Breast epithelium (tissue), 4 donors: ENCODE results near the gene METAP1. TPM values are rescaled to one million over a fixed set of nuclear protein-coding genes. Genes with fewer than 3 reads are reported as not detected.
A peak's percentile ranks its signal among the peaks of the same experiment; 100 is the strongest.

ENCODE experiments used
- DNase-seq, 2 donors: peaks; one replicate each; pipeline ENCODE4 v3.0.0-alpha.2; 2019; ENCODE audit warnings: low spot score in 2 of 2
- H3K27ac ChIP-seq, 2 donors: fragments of 200-600 bp; sonication (generic) in 1 of 2; one replicate each; pipeline ENCODE4 v1.5.1; 2016 to 2019; ENCODE audit warnings: mild to moderate bottlenecking in 1 of 2
- H3K27me3 ChIP-seq, 2 donors: fragments of 200-600 bp; sonication (generic) in 1 of 2; one replicate each; pipeline versions ENCODE4 v1.5.1 to v1.6.0; 2017 to 2019; ENCODE audit warnings: control low read depth in 1 of 2, mild to moderate bottlenecking in 1 of 2
- H3K36me3 ChIP-seq: fragments of 200-600 bp; one replicate; pipeline ENCODE4 v1.5.1; 2019
- H3K4me1 ChIP-seq, 2 donors: fragments of 200-600 bp; sonication (generic); one replicate each; pipeline ENCODE4 v1.5.1; 2016 to 2019; ENCODE audit warnings: control low read depth in 1 of 2
- H3K4me3 ChIP-seq, 3 donors: fragments of 200-600 bp; sonication (generic); 1 replicate in 2 of 3; 2 replicates in 1 of 3; pipeline ENCODE4 v1.5.1; 2016 to 2019; ENCODE audit warnings: mild to moderate bottlenecking in 3 of 3, moderate library complexity in 2 of 3
- H3K9me3 ChIP-seq, 2 donors: fragments of 200-600 bp; sonication (generic) in 1 of 2; one replicate each; pipeline ENCODE4 v1.5.1; 2016 to 2019; ENCODE audit warnings: control low read depth in 1 of 2
- CTCF ChIP-seq, 3 donors: fragments of 450-650 bp; IDR thresholded peaks; one replicate each; pipeline ENCODE4 v1.5.1; 2016 to 2017; ENCODE audit warnings: antibody characterized with exemption in 3 of 3, mild to moderate bottlenecking in 3 of 3, moderate library complexity in 3 of 3
- POLR2A ChIP-seq: fragments of 450-650 bp; IDR thresholded peaks from one replicate; pipeline ENCODE4 v1.6.1; 2016; ENCODE audit warnings: antibody characterized with exemption, mild to moderate bottlenecking, moderate library complexity
- POLR2AphosphoS5 ChIP-seq, 3 donors: sonication (generic); formaldehyde crosslinking; IDR thresholded peaks; one replicate each; pipeline ENCODE4 v1.6.1; 2017; ENCODE audit warnings: antibody characterized with exemption in 3 of 3
- intact Hi-C: fragments of 100-400 bp; cut with DNase I; formaldehyde crosslinking; loops from one replicate; pipeline ENCODE4 v1.15.1; 2023; ENCODE audit warnings: low total_unique reads
- total RNA-seq, 3 donors: library from RNA; depleted of rRNA; stranded (reverse); fragments of >200 nt; gene quantifications; one replicate each; pipeline ENCODE4 v1.1.0, GENCODE V29; 2016

METAP1 gene
- total RNA-seq, 3 donors from 2014 or later = 22.9 to 54.2 (median 36.7) TPM

- TF ChIP-seq POLR2AphosphoS5 (IDR thresholded peaks at IDR 0.05) = no peak
- TF ChIP-seq CTCF (IDR thresholded peaks at IDR 0.05) = no peak
- no peak for TF ChIP-seq POLR2A
- H3K4me3 ChIP-seq = peak overlapping the region in 2 of 3 donors; percentile 90 to 98
- no peak overlapping the region for H3K27ac ChIP-seq
- intact Hi-C loops = loop anchor here (5.0 kb wide), 1 partner anchor 65 kb away; no protein-coding TSS in a partner anchor
- H3K36me3 ChIP-seq = no peaks in the 10 kb centered on the region
- H3K4me1 ChIP-seq = no peaks in the 10 kb centered on the region
- H3K27me3 ChIP-seq = no peaks in the 10 kb centered on the region
- DNase-seq = no peak
- no peaks in the 10 kb centered on the region for H3K9me3 ChIP-seq
These were observed 1.6 kb downstream of the METAP1 start for GRCh38 chr4:98997166-98997565.

- H3K4me3 ChIP-seq = no peak overlapping the region
- peak overlapping the region in 1 of 2 donors; percentile 17 for H3K27ac ChIP-seq
- DNase-seq = no peak
- TF ChIP-seq CTCF (IDR thresholded peaks at IDR 0.05) (no peak), POLR2A (no peak), POLR2AphosphoS5 (IDR thresholded peaks at IDR 0.05) (no peak)
- no peaks in the 10 kb centered on the region for H3K4me1 ChIP-seq
- no peaks in the 10 kb centered on the region for H3K27me3 ChIP-seq
- H3K36me3 ChIP-seq = no peaks in the 10 kb centered on the region
- H3K9me3 ChIP-seq = no peaks in the 10 kb centered on the region
- intact Hi-C loops = loop anchor here (5.0 kb wide), 1 partner anchor 64 kb away; no protein-coding TSS in a partner anchor
These were observed 3.0 kb downstream of the METAP1 start for GRCh38 chr4:98998551-98998950.

- H3K9me3 ChIP-seq = no peaks in the 10 kb centered on the region
- H3K4me3 ChIP-seq = peak overlapping the region in 2 of 3 donors; percentile 5 to 8
- H3K27me3 ChIP-seq = no peaks in the 10 kb centered on the region
- H3K27ac ChIP-seq = peak overlapping the region; percentile 70 to 78
- TF ChIP-seq POLR2A = no peak
- intact Hi-C loops = no loop called here
- no peaks in the 10 kb centered on the region for H3K4me1 ChIP-seq
- no peak for DNase-seq
- no peaks in the 10 kb centered on the region for H3K36me3 ChIP-seq
These were observed 6.8 kb downstream of the METAP1 start for GRCh38 chr4:99002279-99002678.

GRCh38 chr4:99008051-99008450 lies 12.5 kb downstream of the METAP1 start:
- H3K9me3 ChIP-seq = no peaks in the 10 kb centered on the region
- DNase-seq = no peak
- H3K4me3 ChIP-seq = no peak overlapping the region
- H3K27ac ChIP-seq = peak overlapping the region; percentile 8 to 15
- H3K4me1 ChIP-seq = no peaks in the 10 kb centered on the region
- TF ChIP-seq POLR2AphosphoS5 (IDR thresholded peaks at IDR 0.05) (no peak), CTCF (IDR thresholded peaks at IDR 0.05) (no peak), POLR2A (no peak)
- H3K36me3 ChIP-seq = no peaks in the 10 kb centered on the region
- intact Hi-C loops = no loop called here
- H3K27me3 ChIP-seq = no peaks in the 10 kb centered on the region

GRCh38 chr4:99011910-99012309 lies 16.4 kb downstream of the METAP1 start:
- no peaks in the 10 kb centered on the region for H3K27me3 ChIP-seq
- H3K4me1 ChIP-seq = no peaks in the 10 kb centered on the region
- no peak for TF ChIP-seq POLR2A
- TF ChIP-seq POLR2AphosphoS5 (IDR thresholded peaks at IDR 0.05) = no peak
- no peak for TF ChIP-seq CTCF (IDR thresholded peaks at IDR 0.05)
- no peak for DNase-seq
- no peak overlapping the region for H3K27ac ChIP-seq
- intact Hi-C loops = no loop called here
- no peaks in the 10 kb centered on the region for H3K9me3 ChIP-seq
- no peaks in the 10 kb centered on the region for H3K36me3 ChIP-seq
- H3K4me3 ChIP-seq = no peak overlapping the region

GRCh38 chr4:99013402-99013843 lies 17.9 kb downstream of the METAP1 start:
- intact Hi-C loops = no loop called here
- Histone ChIP-seq H3K36me3 (no peaks in the 10 kb centered on the region), H3K9me3 (no peaks in the 10 kb centered on the region), H3K27ac (no peak overlapping the region), H3K4me3 (no peak overlapping the region), H3K27me3 (no peaks in the 10 kb centered on the region), H3K4me1 (no peaks in the 10 kb centered on the region)
- no peak for DNase-seq
- TF ChIP-seq POLR2A = no peak
- no peak for TF ChIP-seq CTCF (IDR thresholded peaks at IDR 0.05)
- TF ChIP-seq POLR2AphosphoS5 (IDR thresholded peaks at IDR 0.05) = no peak
